IPS-11a (cell line): ENCODE measurements around the gene PRPS1.
"Not testable (repeated sequence)": the region's sequence is repeated elsewhere in the genome, so short reads cannot be mapped to it uniquely, and the experiment has no call there.

Source experiments
- H3K4me3 ChIP-seq: one replicate; pipeline ENCODE4 v1.5.1; 2013; ENCODE audit warnings: low read depth, low read length, control low read depth

The PRPS1 gene

GRCh38 chrX:107629540-107629909, 1.2 kb downstream of the PRPS1 start:
- peak overlapping the region; percentile 77 for H3K4me3 ChIP-seq

DNA sequence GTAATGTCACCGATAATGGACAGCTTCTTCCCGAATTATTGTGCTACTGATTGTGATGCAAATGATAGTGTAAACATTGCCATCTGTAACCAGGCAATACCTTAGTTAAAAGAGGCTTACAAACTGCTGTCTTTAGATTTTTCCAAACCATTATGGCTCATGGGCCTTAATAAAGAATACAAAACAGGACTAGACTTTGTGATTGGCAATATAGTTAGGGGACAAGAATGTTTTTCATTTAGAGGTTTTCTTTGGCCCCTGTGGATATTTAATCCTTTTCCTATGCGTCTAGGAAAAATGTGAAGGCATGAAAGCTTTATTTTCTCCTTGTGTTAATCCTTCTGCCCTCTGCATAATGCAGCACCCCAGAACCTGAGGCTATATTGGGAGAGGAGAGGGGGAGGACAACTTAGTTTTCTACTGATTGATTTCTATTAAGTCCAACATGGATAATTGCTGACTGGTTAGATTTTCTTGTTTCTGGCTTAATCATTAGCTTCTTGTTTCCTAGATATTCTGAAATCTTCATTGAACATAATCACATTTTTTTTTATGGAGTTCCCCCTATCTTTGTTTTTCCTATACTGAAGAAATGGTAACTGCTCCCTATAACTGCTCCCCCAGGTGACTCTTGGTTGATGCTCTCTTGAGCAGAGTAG, 1.9 kb downstream of the PRPS1 start:
- peak overlapping the region; percentile 77 for H3K4me3 ChIP-seq

GRCh38 chrX:107632346-107632745, 4.0 kb downstream of the PRPS1 start:
- no peak overlapping the region for H3K4me3 ChIP-seq

GRCh38 chrX:107646735-107647134, 18.4 kb downstream of the PRPS1 start:
- no peak overlapping the region for H3K4me3 ChIP-seq

DNA sequence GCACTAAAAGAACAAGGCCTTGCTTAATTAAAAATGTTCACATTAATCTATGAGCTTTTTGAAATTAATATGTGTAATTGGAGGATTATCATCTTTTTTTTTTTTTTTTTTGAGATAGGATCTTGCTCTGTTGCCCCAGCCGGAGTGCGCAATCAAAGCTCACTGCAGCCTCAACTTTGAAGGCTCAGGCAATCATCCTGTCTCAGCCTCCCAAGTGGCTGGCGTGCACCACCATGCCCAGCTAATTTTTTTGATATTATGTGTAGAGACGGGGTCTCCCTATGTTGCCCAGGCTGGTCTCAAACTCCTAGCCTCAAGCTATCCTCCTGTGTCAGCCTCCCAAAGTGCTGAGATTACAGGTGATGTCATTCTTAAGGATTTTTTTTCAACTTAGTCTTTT, 20.0 kb downstream of the PRPS1 start:
- H3K4me3 ChIP-seq = no peak overlapping the region

GRCh38 chrX:107654566-107654871, 26.2 kb downstream of the PRPS1 start:
- H3K4me3 ChIP-seq = no peak overlapping the region

DNA sequence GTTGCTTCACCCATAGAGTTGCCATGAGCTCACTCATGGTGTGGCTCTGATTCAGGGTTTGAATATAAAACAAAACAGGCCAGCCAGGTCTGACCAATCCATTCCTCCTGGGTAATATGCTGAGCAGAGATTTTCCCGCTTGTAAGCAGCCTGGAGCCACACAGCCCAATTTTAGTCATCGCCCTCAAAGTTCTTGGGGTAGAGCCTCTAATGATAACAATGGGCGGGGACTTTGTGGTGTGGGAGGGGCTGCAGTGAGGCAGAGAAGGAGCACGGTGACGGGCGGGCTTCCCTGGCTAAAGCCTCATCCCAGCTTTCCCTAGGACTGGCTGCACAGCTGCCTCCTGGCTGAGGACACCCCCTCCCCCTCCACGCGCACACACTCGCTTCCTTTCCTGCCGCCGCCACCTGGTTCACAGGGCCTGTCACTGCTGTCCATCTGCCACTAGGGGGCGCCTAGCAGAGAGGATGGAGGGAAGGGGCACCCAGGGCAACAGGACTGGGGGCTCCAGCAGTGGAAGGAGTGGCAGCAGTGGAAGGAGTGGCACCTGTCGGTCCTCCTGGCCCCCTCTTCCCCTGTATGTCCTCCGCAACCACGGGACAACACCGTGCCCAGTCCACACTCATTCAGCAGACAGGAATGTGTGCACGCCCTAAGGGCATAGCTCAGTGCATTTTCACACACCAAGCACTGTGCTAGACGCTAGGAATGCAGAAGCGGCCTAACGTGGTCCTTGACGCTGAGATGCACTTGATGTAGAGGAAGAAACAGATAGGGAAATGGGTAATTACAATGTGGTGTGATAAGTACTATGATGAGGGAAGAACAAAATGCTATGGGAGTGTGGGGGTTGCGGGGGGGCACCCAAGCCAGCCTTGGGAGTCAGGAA, 26.8 kb downstream of the PRPS1 start:
- H3K4me3 ChIP-seq = no peak overlapping the region

DNA sequence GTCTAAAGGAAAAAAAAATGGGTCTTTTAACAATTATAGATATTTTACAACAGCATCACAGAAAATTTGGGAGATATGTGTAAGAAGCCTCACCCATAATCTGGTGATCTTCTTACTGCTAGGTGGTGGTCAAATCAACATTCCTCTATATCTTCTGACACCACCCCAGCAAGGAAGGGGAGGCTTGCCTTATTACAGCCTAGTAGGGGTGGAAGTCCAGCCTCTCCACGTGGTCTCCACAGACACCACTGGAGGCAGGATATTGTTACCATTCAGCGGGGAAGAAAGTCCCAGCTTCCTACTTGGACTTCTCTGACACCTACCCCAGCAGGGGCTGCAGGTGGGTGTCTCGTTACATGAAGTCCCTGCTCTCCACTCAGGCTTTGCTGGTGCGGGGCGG, 28.7 kb downstream of the PRPS1 start:
- no peak overlapping the region for H3K4me3 ChIP-seq

- H3K4me3 ChIP-seq = no peak overlapping the region
Observed at GRCh38 chrX:107658660-107659059, 30.4 kb downstream of the PRPS1 start.

DNA sequence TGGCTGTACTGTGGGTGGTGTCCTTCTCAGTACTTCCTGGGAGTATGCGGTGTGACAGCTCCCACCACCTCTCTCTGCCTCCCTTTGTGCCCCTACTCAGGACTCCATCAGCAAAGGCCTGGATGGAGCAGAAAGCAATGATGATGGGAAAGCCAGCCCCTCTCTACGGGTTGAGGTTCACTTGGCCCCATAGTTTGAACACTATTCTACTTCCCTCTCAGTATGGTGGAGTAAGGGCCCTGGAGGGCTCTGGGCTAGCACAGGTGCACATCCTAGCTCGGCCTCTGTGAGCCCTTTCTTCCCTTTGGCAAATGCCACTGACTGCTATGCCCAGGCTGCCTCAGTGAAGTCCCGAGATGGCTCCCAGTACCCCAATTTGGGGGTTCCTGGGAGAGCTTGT, 31.0 kb downstream of the PRPS1 start:
- H3K4me3 ChIP-seq = no peak overlapping the region

DNA sequence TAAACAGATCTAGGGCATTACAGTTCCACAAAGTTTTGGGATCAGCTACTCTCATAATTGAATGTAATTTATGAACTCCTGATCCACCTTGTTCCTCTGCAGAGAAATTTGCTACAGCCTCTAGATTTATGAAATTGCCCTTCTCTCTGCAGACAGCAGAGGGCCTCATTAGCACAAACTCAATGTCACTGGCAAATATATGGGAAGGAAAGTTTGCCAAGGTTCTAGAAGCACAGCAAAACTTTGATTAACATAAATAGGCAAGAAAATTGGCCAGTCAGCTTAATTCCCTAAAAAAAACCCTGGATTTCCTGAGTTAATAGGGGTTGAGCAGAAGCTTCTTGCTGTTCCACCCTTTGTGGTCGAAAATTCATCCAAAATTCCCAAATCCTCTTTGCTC, 31.5 kb downstream of the PRPS1 start:
- no peak overlapping the region for H3K4me3 ChIP-seq

DNA sequence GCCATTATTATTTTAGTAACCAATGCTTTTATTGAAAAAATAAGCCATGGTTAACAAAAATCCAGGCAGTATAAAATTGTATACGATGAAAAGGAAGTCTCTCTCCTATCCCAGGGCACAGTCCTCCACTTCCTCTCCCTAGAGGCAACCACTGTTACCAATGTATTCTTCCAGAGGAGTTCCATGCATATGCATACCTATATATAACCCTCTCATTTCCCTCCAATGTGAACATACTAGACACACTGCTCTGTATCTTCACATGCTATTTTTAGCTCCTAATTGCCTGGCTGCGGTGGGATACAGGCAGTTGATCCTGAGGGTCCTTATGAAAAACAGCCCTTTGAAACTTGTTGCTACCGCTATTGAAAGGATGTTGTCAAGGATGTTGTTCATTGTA, 33.8 kb downstream of the PRPS1 start:
- no peak overlapping the region for H3K4me3 ChIP-seq

- no peak overlapping the region for H3K4me3 ChIP-seq
Observed at GRCh38 chrX:107662824-107663223, 34.5 kb downstream of the PRPS1 start.

- no peak overlapping the region for H3K4me3 ChIP-seq
Observed at GRCh38 chrX:107666931-107667330, 38.6 kb downstream of the PRPS1 start.

GRCh38 chrX:107667426-107667825, 39.1 kb downstream of the PRPS1 start:
- H3K4me3 ChIP-seq = no peak overlapping the region

DNA sequence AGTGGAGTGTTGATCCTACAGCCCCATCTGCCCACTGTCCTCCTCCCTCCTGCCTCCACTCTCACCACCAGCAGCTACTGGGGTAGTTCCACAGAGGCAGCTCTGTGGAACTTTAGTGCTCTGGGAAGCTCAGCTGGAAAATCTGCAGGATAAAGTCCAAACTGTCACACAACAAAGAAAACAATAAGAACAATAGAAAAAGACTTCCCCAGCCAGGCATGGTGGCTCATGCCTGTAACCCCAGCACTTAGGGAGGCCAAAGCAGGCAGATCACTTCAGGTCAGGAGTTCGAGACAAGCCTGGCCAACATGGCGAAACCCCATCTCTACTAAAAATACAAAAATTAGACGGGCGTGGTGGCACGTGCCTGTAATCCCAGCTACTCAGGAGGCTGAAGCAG, 40.4 kb downstream of the PRPS1 start:
- not testable (repeated sequence) for H3K4me3 ChIP-seq

- no peak overlapping the region for H3K4me3 ChIP-seq
Observed at GRCh38 chrX:107669261-107669660, 41.0 kb downstream of the PRPS1 start.

DNA sequence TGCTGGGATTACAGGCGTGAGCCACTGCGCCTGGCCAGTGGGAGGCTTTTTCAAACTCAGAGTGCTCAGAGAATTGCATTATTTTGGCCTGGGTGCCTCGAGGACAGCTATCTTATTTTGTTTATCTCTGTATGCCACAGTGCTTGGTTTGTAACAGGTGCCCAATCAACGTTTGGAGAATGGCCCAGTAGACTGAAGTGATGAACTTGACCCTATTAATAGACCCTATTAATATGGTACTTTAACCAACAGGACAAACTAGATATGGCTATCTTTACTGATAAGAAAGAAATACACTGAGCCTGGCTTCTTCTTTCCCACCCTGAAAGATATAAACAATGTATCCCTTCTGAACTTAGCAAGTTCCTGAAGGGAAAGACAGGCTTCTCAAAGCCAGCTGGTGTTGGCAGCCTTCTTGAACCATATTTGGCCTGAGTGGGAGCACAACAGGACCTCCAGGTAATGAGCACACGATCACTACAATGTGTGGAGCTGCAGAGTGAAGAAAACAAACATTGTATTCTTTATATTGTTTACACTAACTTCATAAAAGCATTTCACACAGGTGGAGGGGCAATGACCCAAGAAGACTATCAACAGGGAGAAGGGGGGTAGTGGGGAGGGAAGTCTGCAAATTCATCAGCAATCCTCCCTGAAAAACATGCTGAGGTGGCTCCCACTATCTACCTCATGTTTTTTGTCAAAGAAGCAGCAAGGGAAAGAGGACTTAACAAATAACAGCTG, 41.7 kb downstream of the PRPS1 start:
- H3K4me3 ChIP-seq = no peak overlapping the region

DNA sequence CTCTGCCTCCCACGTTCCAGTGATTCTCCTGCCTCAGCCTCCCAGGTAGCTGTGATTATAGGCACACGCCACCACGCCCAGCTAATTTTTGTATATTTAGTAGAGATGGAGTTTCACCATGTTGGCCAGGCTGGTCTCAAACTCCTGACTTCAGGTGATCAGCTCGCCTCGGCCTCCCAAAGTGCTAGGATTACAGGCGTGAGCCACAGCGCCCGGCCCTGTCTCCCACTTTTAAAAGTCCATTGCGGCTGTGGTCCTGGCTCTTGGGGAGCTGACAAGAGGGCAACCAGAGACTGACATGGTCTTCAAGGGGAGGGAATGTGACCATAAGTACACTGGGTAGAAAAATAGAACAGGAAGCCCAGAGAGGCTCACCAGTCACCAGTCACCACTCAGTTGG, 42.9 kb downstream of the PRPS1 start:
- H3K4me3 ChIP-seq = not testable (repeated sequence)

DNA sequence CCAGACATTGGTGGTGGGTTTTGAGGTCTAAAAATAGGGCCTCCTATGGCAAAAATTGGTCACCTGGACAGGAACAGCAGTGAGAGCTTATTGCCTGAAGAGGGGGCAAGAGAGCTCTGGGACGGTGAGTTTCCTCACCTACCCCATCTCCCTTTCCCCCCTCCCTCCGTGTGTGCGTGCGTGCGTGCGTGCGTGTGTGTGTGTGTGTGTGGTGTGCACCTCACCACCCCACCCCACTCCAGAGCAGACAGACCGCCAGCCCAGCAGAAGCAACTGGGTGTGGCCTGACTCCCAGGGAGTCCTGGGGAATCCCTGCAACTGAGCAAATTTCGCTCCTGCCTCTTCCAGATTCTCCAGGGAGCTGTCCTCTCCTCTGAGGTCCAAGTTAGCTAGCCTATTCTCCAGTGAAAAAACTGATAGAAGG, 44.7 kb downstream of the PRPS1 start:
- no peak overlapping the region for H3K4me3 ChIP-seq

- no peak overlapping the region for H3K4me3 ChIP-seq
Observed at GRCh38 chrX:107673431-107673830, 45.1 kb downstream of the PRPS1 start.

DNA sequence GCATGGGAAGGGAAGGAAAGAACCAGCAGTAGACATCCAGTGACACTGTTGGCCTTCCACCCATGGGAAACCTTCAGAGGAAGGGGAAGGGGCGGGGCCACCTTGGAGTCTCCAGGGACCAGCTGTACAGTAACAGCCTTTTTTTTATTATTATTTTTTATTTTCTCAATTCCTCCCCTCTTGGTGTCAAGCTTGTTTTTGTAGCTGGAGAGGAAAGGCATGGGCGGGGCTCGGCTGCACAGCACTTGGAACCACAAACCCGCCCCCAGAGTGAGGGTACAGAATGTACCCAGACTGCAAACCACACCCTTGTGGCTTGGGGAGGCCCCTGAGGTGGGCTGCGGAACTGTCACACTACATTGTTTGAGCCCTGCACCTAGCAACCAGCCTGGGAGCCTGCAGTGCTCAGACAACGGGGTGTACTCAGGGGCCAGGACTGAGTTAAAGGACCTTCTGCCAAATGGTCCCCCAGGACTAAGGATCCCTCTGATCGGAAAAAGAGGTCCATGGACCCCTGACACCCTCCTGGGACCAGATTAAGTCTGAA, 45.7 kb downstream of the PRPS1 start:
- no peak overlapping the region for H3K4me3 ChIP-seq
